ENCODE measurements around the gene SULF2.

The SULF2 gene

DNA sequence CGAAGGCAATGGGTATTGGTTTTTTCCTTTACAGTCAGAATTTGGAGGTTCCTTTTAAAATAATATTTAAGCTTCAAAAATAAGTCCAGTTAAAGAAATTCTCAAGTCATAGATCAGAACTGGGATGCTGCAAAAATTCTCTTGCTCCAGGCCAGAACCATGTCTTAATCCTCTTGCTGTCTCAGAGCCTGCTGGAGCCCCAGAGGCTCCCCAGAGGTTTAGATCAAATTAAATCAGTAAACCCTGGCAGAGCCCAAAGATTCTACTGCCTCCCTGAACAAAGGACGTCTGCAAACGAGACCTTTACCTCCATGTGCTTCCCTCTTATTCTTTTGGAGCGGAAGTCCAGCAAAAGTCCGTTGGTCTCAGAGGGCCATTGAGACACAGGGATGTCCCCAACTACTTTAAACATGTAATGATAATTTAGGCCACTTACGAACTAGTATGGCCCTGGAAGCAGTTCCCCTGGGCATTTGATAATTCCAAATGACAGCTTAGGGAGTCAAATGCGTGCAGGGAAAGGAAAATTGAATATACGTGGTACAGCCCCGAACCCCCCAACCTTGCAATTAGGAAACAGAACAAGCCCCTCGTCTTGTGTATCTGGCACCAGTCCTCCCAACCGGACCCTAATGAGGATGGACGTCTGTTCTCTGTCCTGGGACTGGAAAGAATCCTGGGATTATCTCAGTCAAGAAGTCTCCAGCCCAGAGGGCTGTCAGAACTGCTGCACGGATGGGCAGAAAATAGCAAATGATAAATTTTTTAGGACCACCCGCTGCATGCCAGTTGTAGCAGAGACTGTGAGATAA is 31.5 kb downstream of the SULF2 start:
- Histone ChIP-seq H3K4me1 (ENCODE audit: control insufficient read depth in 5 of 5, insufficient read depth in 5 of 5, low read length in 5 of 5) (peaks cover 3 to 25% (median 9%) of the 10 kb centered on the region in 5 donors), H3K27ac (ENCODE audit: low read depth, low read length) (no peak overlapping the region), H3K9ac (ENCODE audit: low read length in 5 of 5) (no peak overlapping the region), H3K27me3 (ENCODE audit: control insufficient read depth in 5 of 5, insufficient read depth in 4 of 5, low read length in 5 of 5) (peaks cover 0 to 2% (median 0%) of the 10 kb centered on the region in 5 donors), H3K4me3 (ENCODE audit: low read depth in 1 of 5, low read length in 5 of 5) (no peak overlapping the region), H3K9me3 (ENCODE audit: control insufficient read depth in 5 of 5, low read length in 5 of 5) (no peaks in the 10 kb centered on the region), H3K36me3 (ENCODE audit: control insufficient read depth in 5 of 5, insufficient read depth in 5 of 5, low read length in 5 of 5) (peaks cover 0 to 19% (median 0%) of the 10 kb centered on the region in 5 donors)

DNA sequence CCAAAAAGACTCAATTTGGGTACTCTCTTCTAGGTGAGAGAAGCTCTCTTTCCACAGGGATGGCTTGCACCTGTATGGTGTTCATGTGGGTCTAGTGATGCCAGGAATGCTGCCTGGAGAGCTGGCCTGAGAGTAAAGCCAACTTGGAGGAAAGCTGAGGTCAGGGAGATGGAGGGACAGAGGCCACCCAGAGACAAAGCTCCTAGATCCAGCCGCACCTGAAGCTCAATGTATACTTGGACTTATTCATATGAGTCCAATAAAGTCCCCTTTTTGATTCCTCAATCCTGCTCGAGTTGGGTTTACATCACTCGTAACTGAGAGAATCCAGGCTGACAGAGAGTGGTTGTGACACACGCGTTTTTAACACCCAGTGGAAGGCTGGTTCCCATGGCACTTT is 33.8 kb downstream of the SULF2 start:
- Histone ChIP-seq H3K9ac (ENCODE audit: low read length in 5 of 5) (no peak overlapping the region), H3K27me3 (ENCODE audit: control insufficient read depth in 5 of 5, insufficient read depth in 4 of 5, low read length in 5 of 5) (no peaks in the 10 kb centered on the region), H3K27ac (ENCODE audit: low read depth, low read length) (no peak overlapping the region), H3K36me3 (ENCODE audit: control insufficient read depth in 5 of 5, insufficient read depth in 5 of 5, low read length in 5 of 5) (peaks cover 0 to 12% (median 0%) of the 10 kb centered on the region in 5 donors), H3K4me3 (ENCODE audit: low read depth in 1 of 5, low read length in 5 of 5) (no peak overlapping the region), H3K4me1 (ENCODE audit: control insufficient read depth in 5 of 5, insufficient read depth in 5 of 5, low read length in 5 of 5) (peaks cover 6 to 34% (median 11%) of the 10 kb centered on the region in 5 donors), H3K9me3 (ENCODE audit: control insufficient read depth in 5 of 5, low read length in 5 of 5) (no peaks in the 10 kb centered on the region)

DNA sequence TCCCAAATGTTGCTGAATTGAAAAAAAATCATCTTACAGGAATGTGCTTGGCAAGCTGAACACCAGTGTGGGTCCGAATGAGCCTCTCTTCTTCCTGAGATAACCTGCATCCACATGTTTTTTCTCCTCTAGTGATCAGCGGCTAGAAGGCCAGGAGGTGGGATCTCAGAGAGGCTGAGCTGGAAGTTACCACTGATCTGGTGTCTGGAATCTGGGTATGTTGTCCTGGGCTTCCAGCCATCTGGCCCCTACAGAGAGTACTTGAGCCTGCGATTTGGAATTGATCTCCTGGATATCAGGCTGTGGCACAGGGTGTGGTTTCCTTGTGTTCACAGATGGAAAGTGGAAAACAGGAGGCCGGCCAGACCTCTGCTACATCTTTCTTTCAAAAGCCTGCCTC is 35.9 kb downstream of the SULF2 start:
- H3K4me1 ChIP-seq (ENCODE audit: control insufficient read depth in 5 of 5, insufficient read depth in 5 of 5, low read length in 5 of 5) = peaks cover 6 to 34% (median 11%) of the 10 kb centered on the region in 5 donors
- H3K9ac ChIP-seq (ENCODE audit: low read length in 5 of 5) = no peak overlapping the region
- H3K4me3 ChIP-seq (ENCODE audit: low read depth in 1 of 5, low read length in 5 of 5) = no peak overlapping the region
- no peaks in the 10 kb centered on the region for H3K9me3 ChIP-seq (ENCODE audit: control insufficient read depth in 5 of 5, low read length in 5 of 5)
- peaks cover 0 to 2% (median 0%) of the 10 kb centered on the region in 5 donors for H3K27me3 ChIP-seq (ENCODE audit: control insufficient read depth in 5 of 5, insufficient read depth in 4 of 5, low read length in 5 of 5)
- H3K36me3 ChIP-seq (ENCODE audit: control insufficient read depth in 5 of 5, insufficient read depth in 5 of 5, low read length in 5 of 5) = peaks cover 0 to 4% (median 0%) of the 10 kb centered on the region in 5 donors
- H3K27ac ChIP-seq (ENCODE audit: low read depth, low read length) = no peak overlapping the region

DNA sequence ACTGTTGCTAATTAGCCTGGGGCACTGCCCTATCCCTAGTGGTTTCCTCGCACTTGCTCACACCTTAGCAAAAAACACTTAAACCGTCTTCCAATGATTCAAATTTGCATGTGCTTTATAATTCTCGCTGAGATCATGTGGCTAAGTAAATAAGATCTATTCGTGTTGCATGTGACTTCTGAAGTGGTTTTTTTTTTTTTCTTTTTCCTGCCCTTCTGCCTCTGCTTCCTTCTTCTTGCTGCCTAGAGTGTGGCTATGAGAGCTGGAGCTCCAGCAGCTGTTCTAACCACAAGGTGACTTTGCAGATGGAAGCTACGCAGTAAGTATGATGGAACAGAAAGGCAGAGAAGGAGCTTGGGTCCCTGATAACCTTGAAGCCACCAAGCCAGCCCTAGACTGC is 36.5 kb downstream of the SULF2 start:
- Histone ChIP-seq H3K9me3 (ENCODE audit: control insufficient read depth in 5 of 5, low read length in 5 of 5) (no peaks in the 10 kb centered on the region), H3K27ac (ENCODE audit: low read depth, low read length) (no peak overlapping the region), H3K4me3 (ENCODE audit: low read depth in 1 of 5, low read length in 5 of 5) (no peak overlapping the region), H3K9ac (ENCODE audit: low read length in 5 of 5) (no peak overlapping the region), H3K4me1 (ENCODE audit: control insufficient read depth in 5 of 5, insufficient read depth in 5 of 5, low read length in 5 of 5) (peaks cover 6 to 31% (median 11%) of the 10 kb centered on the region in 5 donors), H3K36me3 (ENCODE audit: control insufficient read depth in 5 of 5, insufficient read depth in 5 of 5, low read length in 5 of 5) (peaks cover 0 to 4% (median 0%) of the 10 kb centered on the region in 5 donors), H3K27me3 (ENCODE audit: control insufficient read depth in 5 of 5, insufficient read depth in 4 of 5, low read length in 5 of 5) (peaks cover 0 to 2% (median 0%) of the 10 kb centered on the region in 5 donors)

DNA sequence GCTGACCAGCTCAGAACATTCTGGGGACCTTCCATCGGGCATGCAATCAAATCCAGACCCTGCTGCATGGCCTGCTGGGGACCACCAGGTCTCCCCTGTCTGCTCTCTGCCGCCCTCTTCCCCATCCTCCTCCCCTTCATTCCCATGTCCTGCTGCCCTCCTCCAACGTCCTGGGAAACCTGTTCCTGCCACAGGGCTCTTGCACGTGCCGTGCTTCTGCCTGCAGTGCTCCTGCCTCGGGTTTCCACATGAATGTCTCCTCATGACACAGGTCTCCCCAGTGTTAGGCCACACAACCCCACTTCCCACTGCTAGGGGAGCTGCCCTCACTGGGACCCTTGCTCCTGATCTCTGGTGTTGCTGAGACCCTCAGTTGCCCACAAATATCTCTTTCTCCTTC is 37.2 kb downstream of the SULF2 start:
- H3K9ac ChIP-seq (ENCODE audit: low read length in 5 of 5) = no peak overlapping the region
- no peaks in the 10 kb centered on the region for H3K9me3 ChIP-seq (ENCODE audit: control insufficient read depth in 5 of 5, low read length in 5 of 5)
- peaks cover 6 to 28% (median 11%) of the 10 kb centered on the region in 5 donors for H3K4me1 ChIP-seq (ENCODE audit: control insufficient read depth in 5 of 5, insufficient read depth in 5 of 5, low read length in 5 of 5)
- peaks cover 0 to 4% (median 0%) of the 10 kb centered on the region in 5 donors for H3K27me3 ChIP-seq (ENCODE audit: control insufficient read depth in 5 of 5, insufficient read depth in 4 of 5, low read length in 5 of 5)
- no peak overlapping the region for H3K4me3 ChIP-seq (ENCODE audit: low read depth in 1 of 5, low read length in 5 of 5)
- H3K36me3 ChIP-seq (ENCODE audit: control insufficient read depth in 5 of 5, insufficient read depth in 5 of 5, low read length in 5 of 5) = peaks cover 0 to 4% (median 0%) of the 10 kb centered on the region in 5 donors
- no peak overlapping the region for H3K27ac ChIP-seq (ENCODE audit: low read depth, low read length)

DNA sequence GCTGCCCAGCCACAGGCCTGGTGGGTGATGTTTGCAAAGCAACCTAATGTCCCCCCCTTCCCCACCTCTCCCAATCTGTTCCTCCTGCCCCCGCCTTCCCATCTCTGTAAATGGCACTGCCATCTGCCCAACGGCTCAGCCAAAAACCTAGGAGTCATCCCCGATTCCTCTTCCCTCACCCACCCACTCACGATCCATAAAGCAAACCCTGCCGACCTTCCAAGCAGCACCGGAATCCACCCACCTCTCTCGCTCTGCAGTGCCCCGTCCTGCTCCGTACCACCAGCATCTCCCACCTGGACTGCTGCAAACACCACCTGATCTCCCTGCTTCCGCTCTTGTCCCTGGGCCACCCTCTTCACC is 37.6 kb downstream of the SULF2 start:
- no peak overlapping the region for H3K27ac ChIP-seq (ENCODE audit: low read depth, low read length)
- H3K36me3 ChIP-seq (ENCODE audit: control insufficient read depth in 5 of 5, insufficient read depth in 5 of 5, low read length in 5 of 5) = peaks cover 0 to 4% (median 0%) of the 10 kb centered on the region in 5 donors
- H3K9ac ChIP-seq (ENCODE audit: low read length in 5 of 5) = no peak overlapping the region
- peaks cover 6 to 28% (median 11%) of the 10 kb centered on the region in 5 donors for H3K4me1 ChIP-seq (ENCODE audit: control insufficient read depth in 5 of 5, insufficient read depth in 5 of 5, low read length in 5 of 5)
- peaks cover 0 to 4% (median 0%) of the 10 kb centered on the region in 5 donors for H3K27me3 ChIP-seq (ENCODE audit: control insufficient read depth in 5 of 5, insufficient read depth in 4 of 5, low read length in 5 of 5)
- H3K9me3 ChIP-seq (ENCODE audit: control insufficient read depth in 5 of 5, low read length in 5 of 5) = no peaks in the 10 kb centered on the region
- H3K4me3 ChIP-seq (ENCODE audit: low read depth in 1 of 5, low read length in 5 of 5) = no peak overlapping the region

DNA sequence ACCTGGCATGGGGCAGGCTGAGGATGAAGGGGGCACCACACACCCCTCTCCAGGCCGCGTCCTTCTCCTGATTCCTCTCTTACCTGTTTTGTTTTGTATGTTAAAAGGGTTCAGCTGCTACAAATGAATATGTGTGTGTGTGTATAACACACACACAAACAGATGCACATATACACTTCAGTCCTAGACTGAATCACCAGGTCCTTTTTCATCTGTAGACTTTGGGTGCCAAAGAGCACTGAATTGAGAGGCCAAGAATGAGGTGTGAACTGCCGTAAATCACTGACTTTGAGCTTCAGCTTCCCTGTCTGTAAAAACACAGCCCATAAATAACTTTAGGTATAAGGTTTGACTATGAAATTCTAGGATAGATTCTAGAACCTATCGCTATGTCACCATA is 40.5 kb downstream of the SULF2 start:
- Histone ChIP-seq H3K27ac (ENCODE audit: low read depth, low read length) (no peak overlapping the region), H3K36me3 (ENCODE audit: control insufficient read depth in 5 of 5, insufficient read depth in 5 of 5, low read length in 5 of 5) (no peaks in the 10 kb centered on the region), H3K9ac (ENCODE audit: low read length in 5 of 5) (no peak overlapping the region), H3K4me3 (ENCODE audit: low read depth in 1 of 5, low read length in 5 of 5) (no peak overlapping the region), H3K27me3 (ENCODE audit: control insufficient read depth in 5 of 5, insufficient read depth in 4 of 5, low read length in 5 of 5) (peaks cover 0 to 6% (median 0%) of the 10 kb centered on the region in 5 donors), H3K9me3 (ENCODE audit: control insufficient read depth in 5 of 5, low read length in 5 of 5) (no peaks in the 10 kb centered on the region), H3K4me1 (ENCODE audit: control insufficient read depth in 5 of 5, insufficient read depth in 5 of 5, low read length in 5 of 5) (peaks cover 6 to 25% (median 11%) of the 10 kb centered on the region in 5 donors)

DNA sequence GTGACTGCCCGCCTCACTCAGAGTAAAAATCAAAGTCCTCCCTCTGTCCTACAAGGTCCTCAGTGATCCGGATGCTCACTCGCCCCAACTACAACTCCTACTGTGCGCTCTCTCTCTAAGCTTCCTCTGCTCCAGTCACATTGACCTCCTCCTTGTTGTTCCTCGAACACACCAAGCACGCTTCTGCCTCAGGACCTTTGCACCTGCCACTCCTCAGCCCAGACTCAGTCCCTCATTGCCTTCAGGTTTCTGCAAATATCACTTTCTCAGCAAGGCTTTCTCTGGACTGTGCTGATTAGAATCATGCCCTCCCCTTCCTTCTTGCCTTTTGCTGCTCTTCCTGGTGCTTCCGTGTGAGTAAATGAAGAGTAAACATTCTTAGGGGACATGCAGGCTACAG is 41.6 kb downstream of the SULF2 start:
- Histone ChIP-seq H3K4me1 (ENCODE audit: control insufficient read depth in 5 of 5, insufficient read depth in 5 of 5, low read length in 5 of 5) (peaks cover 1 to 14% (median 3%) of the 10 kb centered on the region in 5 donors), H3K27me3 (ENCODE audit: control insufficient read depth in 5 of 5, insufficient read depth in 4 of 5, low read length in 5 of 5) (peaks cover 0 to 6% (median 0%) of the 10 kb centered on the region in 5 donors), H3K4me3 (ENCODE audit: low read depth in 1 of 5, low read length in 5 of 5) (no peak overlapping the region), H3K9me3 (ENCODE audit: control insufficient read depth in 5 of 5, low read length in 5 of 5) (no peaks in the 10 kb centered on the region), H3K36me3 (ENCODE audit: control insufficient read depth in 5 of 5, insufficient read depth in 5 of 5, low read length in 5 of 5) (no peaks in the 10 kb centered on the region), H3K9ac (ENCODE audit: low read length in 5 of 5) (no peak overlapping the region), H3K27ac (ENCODE audit: low read depth, low read length) (no peak overlapping the region)

DNA sequence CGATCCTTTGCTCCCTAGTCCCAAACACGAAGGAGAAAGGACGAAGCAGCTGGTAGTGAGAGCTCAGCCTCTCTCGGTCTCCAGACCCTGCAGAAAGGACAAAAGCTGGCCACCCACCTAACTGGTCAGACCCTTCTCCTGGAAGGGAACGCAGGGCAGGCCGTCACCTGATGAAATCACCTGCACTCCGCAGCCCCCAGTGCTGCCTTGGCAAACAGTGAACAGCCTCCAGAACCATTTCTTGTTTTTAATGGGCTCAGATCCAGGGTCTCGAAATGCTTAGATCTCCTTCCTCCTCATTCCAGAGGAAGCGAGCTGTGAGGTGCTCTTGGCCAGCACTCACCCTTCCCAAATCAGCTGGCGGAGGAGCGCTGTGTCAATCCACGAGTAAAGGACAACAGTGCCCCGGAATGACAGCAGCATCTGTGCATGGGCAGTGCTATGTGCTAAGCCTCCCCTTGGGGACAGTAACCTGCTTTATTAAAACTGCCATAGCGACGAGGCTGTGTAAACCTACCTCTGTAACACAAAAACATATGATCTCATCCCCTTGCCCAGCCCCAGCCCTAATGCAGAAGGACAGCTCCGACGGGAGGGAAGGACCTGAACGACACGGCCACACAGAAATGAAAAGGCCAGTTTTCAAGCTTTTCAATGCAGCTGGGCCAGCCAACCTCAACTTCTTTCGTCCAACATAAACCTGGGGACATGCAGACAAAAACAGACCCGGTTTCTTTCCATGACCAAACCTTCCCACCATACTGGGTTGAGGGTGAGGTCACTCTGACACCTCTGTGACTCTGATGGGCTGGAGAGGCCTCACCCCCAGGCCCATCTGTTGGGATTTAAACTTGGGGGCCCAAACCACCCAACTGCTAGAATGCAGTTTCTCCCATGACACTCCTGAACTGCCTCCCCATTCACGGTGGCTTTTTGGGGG is 43.3 kb downstream of the SULF2 start:
- Histone ChIP-seq H3K4me1 (ENCODE audit: control insufficient read depth in 5 of 5, insufficient read depth in 5 of 5, low read length in 5 of 5) (peaks cover 0 to 5% (median 0%) of the 10 kb centered on the region in 5 donors), H3K9ac (ENCODE audit: low read length in 5 of 5) (no peak overlapping the region), H3K27ac (ENCODE audit: low read depth, low read length) (no peak overlapping the region), H3K9me3 (ENCODE audit: control insufficient read depth in 5 of 5, low read length in 5 of 5) (no peaks in the 10 kb centered on the region), H3K27me3 (ENCODE audit: control insufficient read depth in 5 of 5, insufficient read depth in 4 of 5, low read length in 5 of 5) (peaks cover 0 to 6% (median 0%) of the 10 kb centered on the region in 5 donors), H3K36me3 (ENCODE audit: control insufficient read depth in 5 of 5, insufficient read depth in 5 of 5, low read length in 5 of 5) (peaks cover 0 to under 1% (median 0%) of the 10 kb centered on the region in 5 donors), H3K4me3 (ENCODE audit: low read depth in 1 of 5, low read length in 5 of 5) (no peak overlapping the region)

DNA sequence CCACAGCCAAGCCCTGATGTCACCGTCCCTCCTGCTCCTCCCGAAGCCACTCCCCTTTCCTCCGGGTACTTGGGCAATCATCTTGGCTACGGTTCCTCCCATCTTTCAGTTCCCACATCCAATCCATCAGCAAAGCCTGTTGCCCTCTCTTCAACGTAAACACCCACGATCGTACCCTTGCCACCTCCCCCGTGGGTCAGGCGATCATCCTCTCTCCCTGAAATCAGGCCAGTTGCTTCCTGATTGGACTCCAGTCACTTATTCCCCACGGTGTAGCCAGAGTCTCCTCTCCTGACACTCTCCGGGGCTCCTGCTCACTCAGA is 44.5 kb downstream of the SULF2 start:
- Histone ChIP-seq H3K9ac (ENCODE audit: low read length in 5 of 5) (no peak overlapping the region), H3K27me3 (ENCODE audit: control insufficient read depth in 5 of 5, insufficient read depth in 4 of 5, low read length in 5 of 5) (peaks cover 0 to 4% (median 0%) of the 10 kb centered on the region in 5 donors), H3K36me3 (ENCODE audit: control insufficient read depth in 5 of 5, insufficient read depth in 5 of 5, low read length in 5 of 5) (peaks cover 0 to 6% (median 0%) of the 10 kb centered on the region in 5 donors), H3K4me1 (ENCODE audit: control insufficient read depth in 5 of 5, insufficient read depth in 5 of 5, low read length in 5 of 5) (peaks cover 0 to 8% (median 4%) of the 10 kb centered on the region in 5 donors), H3K9me3 (ENCODE audit: control insufficient read depth in 5 of 5, low read length in 5 of 5) (no peaks in the 10 kb centered on the region), H3K4me3 (ENCODE audit: low read depth in 1 of 5, low read length in 5 of 5) (no peak overlapping the region), H3K27ac (ENCODE audit: low read depth, low read length) (no peak overlapping the region)
